ENCODE data around the gene ZNF248. TPM values are rescaled to one million over a fixed set of nuclear protein-coding genes. Genes with fewer than 3 reads are reported as not detected.

The ZNF248 gene
- total and polyA plus RNA-seq, 2 experiments from 2014 or later = 9.9 to 11.1 TPM

DNA sequence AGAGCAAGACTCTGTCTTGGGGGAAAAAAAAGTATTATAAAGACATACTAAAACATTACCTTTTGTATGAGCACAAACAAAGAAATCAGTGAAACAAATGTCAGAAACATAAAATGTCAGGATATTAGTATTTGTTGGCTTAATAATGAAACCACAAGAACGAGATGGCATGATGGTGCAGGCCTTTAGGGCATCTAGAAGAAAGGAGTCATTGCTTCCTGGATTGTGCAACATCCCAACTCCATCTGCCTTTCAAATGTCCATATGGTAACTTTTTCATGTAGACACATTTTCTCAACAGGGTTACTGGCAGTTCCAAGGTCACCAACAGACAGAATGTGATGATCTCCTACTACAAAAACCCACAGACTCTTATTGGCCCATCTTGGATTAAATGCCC is 96.6 kb downstream of the ZNF248 start:
- no peak for DNase-seq (ENCODE audit: low read depth in 1 of 2, low spot score in 1 of 2)
- H3K9me3 ChIP-seq (ENCODE audit: low read depth) = no peaks in the 10 kb centered on the region
- H3K27me3 ChIP-seq = no peaks in the 10 kb centered on the region
- no peaks in the 10 kb centered on the region for H3K36me3 ChIP-seq
- TF ChIP-seq CTCF (IDR thresholded peaks at IDR 0.05; ENCODE audit: low read depth, low read length) = no peak
- H3K4me1 ChIP-seq (ENCODE audit: low read depth) = no peaks in the 10 kb centered on the region
- no peak overlapping the region for H3K4me3 ChIP-seq
- H3K27ac ChIP-seq = no peak overlapping the region

DNA sequence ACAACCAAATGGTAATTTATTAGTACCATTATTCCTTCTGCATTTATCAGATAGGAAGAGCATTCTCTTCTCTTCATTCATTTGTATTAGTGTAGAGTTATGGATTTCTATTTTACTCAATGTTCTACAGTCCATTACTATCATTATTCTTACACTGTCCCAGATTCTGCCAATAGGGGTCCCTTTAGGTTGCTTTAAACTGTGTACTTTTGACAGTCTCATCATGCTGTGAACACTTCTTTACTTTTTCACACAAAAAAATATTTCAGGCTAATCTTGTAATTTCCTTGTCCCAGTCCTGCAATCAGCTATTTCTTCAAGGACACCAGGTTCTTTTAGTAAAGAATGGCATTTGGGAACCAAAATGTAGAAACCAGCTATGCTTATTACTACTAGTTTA is 99.3 kb downstream of the ZNF248 start:
- H3K27me3 ChIP-seq = no peaks in the 10 kb centered on the region
- no peak for TF ChIP-seq CTCF (IDR thresholded peaks at IDR 0.05; ENCODE audit: low read depth, low read length)
- no peaks in the 10 kb centered on the region for H3K9me3 ChIP-seq (ENCODE audit: low read depth)
- no peak for DNase-seq (ENCODE audit: low read depth in 1 of 2, low spot score in 1 of 2)
- H3K36me3 ChIP-seq = no peaks in the 10 kb centered on the region
- no peak overlapping the region for H3K4me3 ChIP-seq
- H3K27ac ChIP-seq = no peak overlapping the region
- H3K4me1 ChIP-seq (ENCODE audit: low read depth) = no peaks in the 10 kb centered on the region

- Histone ChIP-seq H3K4me3 (no peak overlapping the region), H3K27me3 (no peaks in the 10 kb centered on the region), H3K9me3 (ENCODE audit: low read depth) (peaks cover 2% of the 10 kb centered on the region), H3K36me3 (no peaks in the 10 kb centered on the region), H3K27ac (no peak overlapping the region), H3K4me1 (ENCODE audit: low read depth) (no peaks in the 10 kb centered on the region)
- DNase-seq (ENCODE audit: low read depth in 1 of 2, low spot score in 1 of 2) = no peak
- no peak for TF ChIP-seq CTCF (IDR thresholded peaks at IDR 0.05; ENCODE audit: low read depth, low read length)
Measured at GRCh38 chr10:37754538-37755323, 102.7 kb downstream of the ZNF248 start.

DNA sequence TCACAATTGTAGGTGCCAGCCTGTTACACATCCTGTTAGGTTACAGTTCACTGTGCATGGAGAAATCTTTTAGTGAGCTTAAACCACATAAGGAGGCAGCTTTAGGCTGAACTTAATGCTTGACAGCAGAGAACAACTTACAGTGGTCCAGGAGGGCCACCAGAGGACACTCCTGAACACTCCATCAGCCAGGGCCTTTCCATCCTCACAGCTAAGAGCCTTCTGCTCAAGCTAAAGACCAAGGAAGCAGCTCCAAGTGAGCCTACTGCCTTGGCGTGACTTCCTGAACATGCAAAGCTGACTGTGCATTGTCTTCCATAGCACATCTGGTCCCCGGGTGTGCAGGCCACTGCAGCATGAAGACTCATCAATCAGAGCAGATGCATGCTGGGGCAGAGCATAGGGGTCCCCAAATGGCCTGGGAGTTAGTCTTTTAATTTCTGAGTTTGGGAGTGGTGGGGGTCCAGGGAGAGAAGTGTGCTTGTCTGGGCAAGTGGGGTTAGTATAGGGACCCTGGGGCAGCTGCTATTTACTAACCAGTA is 105.0 kb downstream of the ZNF248 start:
- Histone ChIP-seq H3K4me3 (no peak overlapping the region), H3K27me3 (no peaks in the 10 kb centered on the region), H3K27ac (no peak overlapping the region), H3K4me1 (ENCODE audit: low read depth) (no peaks in the 10 kb centered on the region), H3K9me3 (ENCODE audit: low read depth) (peaks cover 2% of the 10 kb centered on the region), H3K36me3 (no peaks in the 10 kb centered on the region)
- DNase-seq (ENCODE audit: low read depth in 1 of 2, low spot score in 1 of 2) = no peak
- no peak for TF ChIP-seq CTCF (IDR thresholded peaks at IDR 0.05; ENCODE audit: low read depth, low read length)

- Histone ChIP-seq H3K27me3 (no peaks in the 10 kb centered on the region), H3K9me3 (ENCODE audit: low read depth) (peaks cover 2% of the 10 kb centered on the region), H3K36me3 (no peaks in the 10 kb centered on the region), H3K4me3 (no peak overlapping the region), H3K27ac (no peak overlapping the region), H3K4me1 (ENCODE audit: low read depth) (no peaks in the 10 kb centered on the region)
- no peak for DNase-seq (ENCODE audit: low read depth in 1 of 2, low spot score in 1 of 2)
- no peak for TF ChIP-seq CTCF (IDR thresholded peaks at IDR 0.05; ENCODE audit: low read depth, low read length)
Measured at GRCh38 chr10:37748170-37748569, 109.2 kb downstream of the ZNF248 start.

All from cardiac muscle cell (in vitro differentiated cells and primary cell).